Activated T-cell treated with anti-CD3 and anti-CD28 coated beads for 48 hours (primary cell): Measurements from ENCODE around the gene GPRC5B.

Source experiments
- DNase-seq: peaks from one replicate; pipeline ENCODE4 v3.0.0-alpha.2; 2020; ENCODE audit warnings: low read depth

Gene GPRC5B

GRCh38 chr16:19896951-19897350, 12.3 kb upstream of the GPRC5B start:
- DNase-seq: no peak

- no peak for DNase-seq
Observed at GRCh38 chr16:19894586-19894985, 9.9 kb upstream of the GPRC5B start.

GRCh38 chr16:19892902-19893301, 8.3 kb upstream of the GPRC5B start:
- no peak for DNase-seq

- no peak for DNase-seq
Observed at GRCh38 chr16:19890901-19891300, 6.3 kb upstream of the GPRC5B start.

- no peak for DNase-seq
Observed at GRCh38 chr16:19888834-19889233, 4.2 kb upstream of the GPRC5B start.

- peak; percentile 82 for DNase-seq
Observed at GRCh38 chr16:19886073-19886941, 1.7 kb upstream of the GPRC5B start.

- DNase-seq: no peak
Observed at GRCh38 chr16:19885451-19886072, 914 bp upstream of the GPRC5B start.

GRCh38 chr16:19883966-19884485, 622 bp downstream of the GPRC5B start:
- DNase-seq: no peak

- no peak for DNase-seq
Observed at GRCh38 chr16:19883296-19883965, 1.2 kb downstream of the GPRC5B start.

- no peak for DNase-seq
Observed at GRCh38 chr16:19882646-19883045, 2.0 kb downstream of the GPRC5B start.

- no peak for DNase-seq
Observed at GRCh38 chr16:19882186-19882585, 2.5 kb downstream of the GPRC5B start.

- DNase-seq: no peak
Observed at GRCh38 chr16:19881783-19882182, 2.9 kb downstream of the GPRC5B start.

- no peak for DNase-seq
Observed at GRCh38 chr16:19881028-19881427, 3.6 kb downstream of the GPRC5B start.

- no peak for DNase-seq
Observed at GRCh38 chr16:19879241-19879792, 5.3 kb downstream of the GPRC5B start.

GRCh38 chr16:19878757-19879156, 5.9 kb downstream of the GPRC5B start:
- no peak for DNase-seq

GRCh38 chr16:19876501-19877059, 8.1 kb downstream of the GPRC5B start:
- no peak for DNase-seq

GRCh38 chr16:19875900-19876299, 8.7 kb downstream of the GPRC5B start:
- no peak for DNase-seq

- DNase-seq: no peak
Observed at GRCh38 chr16:19874851-19875546, 9.6 kb downstream of the GPRC5B start.

- DNase-seq: no peak
Observed at GRCh38 chr16:19874026-19874425, 10.6 kb downstream of the GPRC5B start.

GRCh38 chr16:19872935-19873334, 11.7 kb downstream of the GPRC5B start:
- no peak for DNase-seq

GRCh38 chr16:19872179-19872863, 12.3 kb downstream of the GPRC5B start:
- no peak for DNase-seq
